Peyer's patch (tissue), 4 donors: ENCODE results near the gene CATSPER3. TPM values are rescaled to one million over a fixed set of nuclear protein-coding genes. Genes with fewer than 3 reads are reported as not detected.

ENCODE experiments used
- DNase-seq, 3 donors: peaks; one replicate each; pipeline ENCODE4 v3.0.0-alpha.2; 2017 to 2019
- H3K27ac ChIP-seq, 4 donors: fragments of 200-600 bp; sonication (generic); one replicate each; pipeline ENCODE4 v1.5.1; 2016 to 2019
- H3K27me3 ChIP-seq, 2 donors: fragments of 200-600 bp; sonication (generic); one replicate each; pipeline ENCODE4 v1.5.1; 2019
- H3K36me3 ChIP-seq, 3 donors: fragments of 200-600 bp; sonication (generic); one replicate each; pipeline ENCODE4 v1.5.1; 2016 to 2019
- H3K4me1 ChIP-seq, 4 donors: fragments of 200-600 bp; sonication (generic); one replicate each; pipeline ENCODE4 v1.5.1; 2016 to 2019
- H3K4me3 ChIP-seq, 4 donors: fragments of 200-600 bp; sonication (generic); 1 replicate in 3 of 4; 2 replicates in 1 of 4; pipeline ENCODE4 v1.5.1; 2016 to 2019; ENCODE audit warnings: mild to moderate bottlenecking in 1 of 4
- H3K9me3 ChIP-seq, 4 donors: fragments of 200-600 bp; sonication (generic); one replicate each; pipeline ENCODE4 v1.5.1; 2016 to 2019; ENCODE audit warnings: mild to moderate bottlenecking in 1 of 4
- POLR2A ChIP-seq, 2 donors: fragments of 450-650 bp; IDR thresholded peaks; one replicate each; pipeline ENCODE4 v1.5.1; 2017; ENCODE audit warnings: antibody characterized with exemption in 2 of 2, mild to moderate bottlenecking in 2 of 2, moderate library complexity in 2 of 2
- total RNA-seq, 4 donors: library from RNA; depleted of rRNA; stranded (reverse); fragments of >200 nt; gene quantifications; one replicate each; pipeline ENCODE4 v1.1.0, GENCODE V29; 2016
- TF ChIP-seq, protein P1 (sequence below), 6 experiments: fragments of 450-650 bp in 4 of 6; fragments of 200-600 bp in 2 of 6; sonication (generic) in 1 of 6; IDR thresholded peaks; one replicate each; pipeline ENCODE4 v1.5.1; 2017 to 2019; ENCODE audit warnings: antibody characterized with exemption in 6 of 6, mild to moderate bottlenecking in 3 of 6, moderate library complexity in 1 of 6

The CATSPER3 gene
- total RNA-seq, 4 donors from 2014 or later, result 1.1 to 2.5 (median 2.4) TPM; not detected in 1

GRCh38 chr5:135019314-135019713 lies 51.6 kb downstream of the CATSPER3 start:
- no peaks in the 10 kb centered on the region for H3K4me1 ChIP-seq
- no peak for TF ChIP-seq POLR2A (IDR thresholded peaks at IDR 0.05)
- TF ChIP-seq, protein P1, sequence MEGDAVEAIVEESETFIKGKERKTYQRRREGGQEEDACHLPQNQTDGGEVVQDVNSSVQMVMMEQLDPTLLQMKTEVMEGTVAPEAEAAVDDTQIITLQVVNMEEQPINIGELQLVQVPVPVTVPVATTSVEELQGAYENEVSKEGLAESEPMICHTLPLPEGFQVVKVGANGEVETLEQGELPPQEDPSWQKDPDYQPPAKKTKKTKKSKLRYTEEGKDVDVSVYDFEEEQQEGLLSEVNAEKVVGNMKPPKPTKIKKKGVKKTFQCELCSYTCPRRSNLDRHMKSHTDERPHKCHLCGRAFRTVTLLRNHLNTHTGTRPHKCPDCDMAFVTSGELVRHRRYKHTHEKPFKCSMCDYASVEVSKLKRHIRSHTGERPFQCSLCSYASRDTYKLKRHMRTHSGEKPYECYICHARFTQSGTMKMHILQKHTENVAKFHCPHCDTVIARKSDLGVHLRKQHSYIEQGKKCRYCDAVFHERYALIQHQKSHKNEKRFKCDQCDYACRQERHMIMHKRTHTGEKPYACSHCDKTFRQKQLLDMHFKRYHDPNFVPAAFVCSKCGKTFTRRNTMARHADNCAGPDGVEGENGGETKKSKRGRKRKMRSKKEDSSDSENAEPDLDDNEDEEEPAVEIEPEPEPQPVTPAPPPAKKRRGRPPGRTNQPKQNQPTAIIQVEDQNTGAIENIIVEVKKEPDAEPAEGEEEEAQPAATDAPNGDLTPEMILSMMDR (IDR thresholded peaks at IDR 0.05), result no peak
- DNase-seq, result peak in 2 of 3 donors; percentile 38 to 44

GRCh38 chr5:135020111-135020895 lies 52.6 kb downstream of the CATSPER3 start:
- DNase-seq, result peak in 1 of 3 donors; percentile 37
- Histone ChIP-seq H3K27me3 (no peaks in the 10 kb centered on the region), H3K4me1 (no peaks in the 10 kb centered on the region), H3K36me3 (no peaks in the 10 kb centered on the region), H3K4me3 (no peak overlapping the region), H3K27ac (no peak overlapping the region), H3K9me3 (no peaks in the 10 kb centered on the region)
- TF ChIP-seq POLR2A (IDR thresholded peaks at IDR 0.05), result no peak
- TF ChIP-seq, protein P1 (IDR thresholded peaks at IDR 0.05), result no peak

More at GRCh38 chr5:135019314-135019713, 51.6 kb downstream of the CATSPER3 start:
- Histone ChIP-seq H3K27ac (no peak overlapping the region), H3K4me3 (no peak overlapping the region), H3K9me3 (no peaks in the 10 kb centered on the region), H3K36me3 (no peaks in the 10 kb centered on the region), H3K27me3 (no peaks in the 10 kb centered on the region)

DNA sequence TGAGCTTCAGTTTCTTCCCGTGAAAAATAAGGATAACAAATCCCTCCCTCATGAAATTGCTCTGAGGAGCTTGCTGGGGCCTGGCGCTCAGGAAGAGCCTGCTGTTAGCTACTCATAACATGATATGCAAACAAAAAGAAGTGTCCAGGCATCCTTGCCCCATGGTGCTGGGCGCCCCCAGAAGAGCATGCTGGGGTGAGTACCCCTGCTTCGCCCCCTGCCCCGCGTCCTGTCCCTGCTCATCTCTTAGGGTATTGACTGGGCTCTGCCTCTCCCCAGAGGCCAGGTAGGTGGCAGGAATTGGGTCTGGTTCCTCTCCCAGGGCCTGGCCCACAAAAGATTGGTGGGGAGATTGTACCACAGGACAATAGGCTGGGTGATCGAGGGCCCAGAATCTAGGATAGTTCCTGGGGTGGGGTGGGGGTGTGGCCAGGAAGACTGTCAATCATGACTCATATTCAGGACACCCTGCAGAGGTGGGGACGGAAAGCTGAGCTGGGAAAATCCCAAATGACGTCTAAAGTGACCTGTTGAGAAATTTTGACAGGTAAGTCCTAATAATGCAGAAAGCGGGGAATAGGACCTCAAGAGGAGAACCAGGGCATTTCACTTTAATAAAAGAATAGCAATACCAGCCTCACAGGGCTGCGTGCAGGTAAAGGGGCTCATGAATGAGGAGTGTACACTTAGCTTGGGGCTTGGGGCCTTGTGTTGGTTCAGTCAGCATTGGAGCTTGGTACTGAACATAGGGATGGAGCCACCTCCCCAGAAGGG lies 57.4 kb downstream of the CATSPER3 start:
- no peak overlapping the region for H3K4me3 ChIP-seq
- H3K27ac ChIP-seq, result no peak overlapping the region
- peaks cover 0 to 6% (median 0%) of the 10 kb centered on the region in 4 donors for H3K9me3 ChIP-seq
- no peak for DNase-seq
- TF ChIP-seq POLR2A (IDR thresholded peaks at IDR 0.05), result no peak
- TF ChIP-seq, protein P1 (IDR thresholded peaks at IDR 0.05), result no peak
- peaks cover 0 to 26% of the 10 kb centered on the region in 2 donors for H3K27me3 ChIP-seq
- peaks cover 0 to 9% (median 0%) of the 10 kb centered on the region in 4 donors for H3K4me1 ChIP-seq
- H3K36me3 ChIP-seq, result no peaks in the 10 kb centered on the region

DNA sequence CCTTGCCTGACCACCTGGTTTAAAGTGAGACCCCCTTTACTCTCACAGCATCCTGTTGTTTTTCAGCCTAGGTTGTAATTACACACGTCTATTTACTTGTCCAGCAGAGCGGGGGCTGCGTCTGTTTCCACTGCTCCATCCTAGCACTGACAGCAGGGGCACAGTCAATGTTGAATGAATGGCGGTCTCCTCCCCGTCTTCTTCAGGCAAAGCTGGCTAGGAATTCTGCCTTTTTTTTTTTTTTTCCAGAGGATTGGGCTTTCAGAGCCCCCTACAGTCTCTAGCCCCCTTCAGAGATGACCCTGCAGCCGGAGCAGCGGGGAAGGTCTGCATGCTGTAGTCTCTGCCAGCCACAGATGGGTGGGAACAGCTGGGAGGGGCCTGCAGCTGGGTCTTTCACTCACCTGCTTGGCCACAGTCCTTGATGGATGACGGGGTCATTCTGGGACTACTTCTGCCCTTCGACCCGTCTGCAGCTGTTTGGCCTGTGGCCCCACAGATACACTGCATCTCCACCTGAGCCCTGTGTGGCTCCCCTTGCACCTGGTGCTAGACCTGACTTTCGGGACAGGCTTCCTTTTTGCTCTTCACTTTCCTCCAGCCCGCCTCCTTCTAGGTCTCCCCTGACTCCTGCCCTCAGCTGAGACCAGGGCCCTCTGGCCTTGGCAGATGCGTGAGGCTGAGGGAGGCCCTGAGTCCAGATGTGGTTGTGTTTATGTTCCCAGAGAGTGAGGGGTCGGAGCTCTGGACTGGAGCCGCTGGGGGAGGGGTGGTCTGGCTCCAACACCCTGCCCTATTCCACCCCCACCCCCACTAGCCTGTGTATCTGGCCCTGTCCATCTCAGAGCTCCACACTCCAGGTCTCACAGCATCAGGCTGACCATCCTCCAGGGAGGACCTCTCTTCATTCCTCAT lies 58.3 kb downstream of the CATSPER3 start:
- TF ChIP-seq, protein P1 (IDR thresholded peaks at IDR 0.05), result no peak
- no peak for TF ChIP-seq POLR2A (IDR thresholded peaks at IDR 0.05)
- Histone ChIP-seq H3K36me3 (no peaks in the 10 kb centered on the region), H3K9me3 (peaks cover 0 to 6% (median 0%) of the 10 kb centered on the region in 4 donors), H3K27me3 (peaks cover 0 to 34% of the 10 kb centered on the region in 2 donors), H3K4me1 (peaks cover 0 to 16% (median 2%) of the 10 kb centered on the region in 4 donors), H3K4me3 (no peak overlapping the region), H3K27ac (no peak overlapping the region)
- no peak for DNase-seq
